ENCODE results near the gene PTPRU.

- TF ChIP-seq POLR2A (IDR thresholded peaks at IDR 0.05; ENCODE audit: extremely low read depth, insufficient read length) (no peak), MYC (IDR thresholded peaks at IDR 0.05; ENCODE audit: low read depth, low read length) (no peak)
These were observed 34.7 kb downstream of the PTPRU start for GRCh38 chr1:29270929-29271521.
